EH (cell line): Measurements from ENCODE around the gene SEMA3B.
A peak's percentile ranks its signal among the peaks of the same experiment; 100 is the strongest.
"Not testable (repeated sequence)": the region's sequence is repeated elsewhere in the genome, so short reads cannot be mapped to it uniquely, and the experiment has no call there.

ENCODE experiments used
- DNase-seq: peaks from one replicate; pipeline ENCODE4 v3.0.0-alpha.2; 2015; ENCODE audit warnings: low read depth

The SEMA3B gene

DNA sequence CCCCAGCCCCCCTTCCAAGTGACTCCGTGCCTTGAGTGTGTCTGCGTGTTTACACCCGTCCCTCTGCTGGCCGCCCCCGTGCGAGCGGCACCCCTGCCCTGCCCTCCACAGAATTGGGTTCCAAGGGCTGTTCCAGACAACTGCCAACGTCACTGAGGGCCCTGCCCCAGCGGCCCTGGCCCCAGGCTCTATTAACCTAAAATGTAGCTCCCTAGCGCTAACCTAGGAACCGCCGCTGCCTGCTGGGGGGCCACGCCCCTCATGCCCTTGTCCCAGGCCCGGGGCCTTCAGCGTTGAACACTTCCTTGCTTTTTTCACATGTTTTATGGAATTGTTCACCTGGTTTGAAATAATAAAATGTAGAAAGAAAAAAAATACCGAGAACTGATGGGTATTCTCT lies 10.0 kb upstream of the SEMA3B start:
- DNase-seq: no peak

DNA sequence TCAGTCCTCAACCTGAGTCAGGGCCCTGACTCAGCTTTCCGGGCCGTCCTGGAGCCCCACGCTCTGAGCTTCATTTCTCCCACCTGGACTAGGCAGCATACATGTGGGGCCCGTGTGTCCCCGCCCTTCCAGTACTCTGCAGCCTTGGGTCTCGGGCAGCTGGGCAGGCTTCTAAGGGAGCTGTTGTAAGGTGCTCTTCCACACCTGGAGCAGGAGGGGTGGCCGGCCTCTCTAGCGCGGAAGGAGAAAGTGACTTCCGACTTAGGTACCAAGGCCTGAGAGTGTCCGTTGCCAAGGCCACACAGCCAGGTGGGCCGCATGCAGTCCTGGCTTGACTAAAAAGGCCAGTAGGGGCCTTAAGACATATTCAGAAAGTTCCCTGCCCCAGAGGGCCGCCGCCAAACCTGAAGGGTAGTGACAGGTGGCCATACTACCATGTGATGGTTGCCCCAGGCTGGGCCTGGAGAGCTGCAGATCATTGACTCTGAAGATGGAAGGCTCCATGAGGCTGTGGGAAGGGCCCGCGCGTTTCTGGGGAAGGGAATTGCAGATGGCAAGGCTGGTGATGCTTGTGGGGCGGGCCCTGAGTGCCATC lies 9.4 kb upstream of the SEMA3B start:
- no peak for DNase-seq

DNA sequence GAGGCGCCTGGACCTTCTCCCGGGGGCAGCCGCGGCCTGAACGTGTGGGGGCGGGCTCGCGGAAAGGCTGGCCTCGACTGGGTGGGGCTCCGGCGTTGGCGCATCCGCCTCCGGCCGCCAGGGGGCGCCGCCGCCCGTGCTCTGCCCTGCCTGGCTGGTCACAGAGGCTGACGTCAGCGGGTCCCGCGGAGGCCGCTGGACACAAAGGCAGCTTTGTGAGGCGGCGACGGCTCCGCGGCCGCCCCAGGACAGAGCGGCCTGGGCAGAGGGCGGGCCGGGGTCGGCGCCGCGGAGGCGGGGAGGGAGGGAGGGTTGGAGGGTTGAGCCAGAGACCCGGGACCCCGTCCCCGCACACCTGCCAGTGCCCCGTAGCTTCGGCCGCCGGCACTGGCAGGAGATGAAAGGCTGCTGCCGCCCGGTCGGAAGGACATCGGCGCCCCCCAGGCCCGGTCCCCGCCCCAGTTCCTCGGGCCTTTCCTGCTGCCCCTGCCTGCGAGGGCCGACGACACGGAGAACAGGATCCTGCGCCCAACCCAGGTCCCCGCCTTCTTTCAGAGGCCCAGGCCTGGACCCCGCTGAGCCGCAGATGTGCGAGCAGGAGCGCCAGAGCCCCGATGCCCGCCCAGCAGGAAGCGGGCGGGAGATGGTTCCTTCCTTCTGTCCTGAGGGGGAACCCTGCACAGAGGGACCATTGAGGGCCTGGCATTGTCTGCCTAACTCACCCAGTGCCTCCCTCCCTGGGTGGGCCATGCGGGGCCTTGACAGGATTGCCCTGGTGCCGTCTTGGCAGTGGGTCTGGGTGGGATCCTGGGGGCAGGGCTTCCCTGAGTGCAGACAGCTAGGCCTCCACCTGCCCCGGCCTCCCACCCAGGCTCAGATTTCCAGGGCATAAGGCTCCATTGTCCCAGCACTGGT lies 8.7 kb upstream of the SEMA3B start:
- DNase-seq: peak; percentile 91

DNA sequence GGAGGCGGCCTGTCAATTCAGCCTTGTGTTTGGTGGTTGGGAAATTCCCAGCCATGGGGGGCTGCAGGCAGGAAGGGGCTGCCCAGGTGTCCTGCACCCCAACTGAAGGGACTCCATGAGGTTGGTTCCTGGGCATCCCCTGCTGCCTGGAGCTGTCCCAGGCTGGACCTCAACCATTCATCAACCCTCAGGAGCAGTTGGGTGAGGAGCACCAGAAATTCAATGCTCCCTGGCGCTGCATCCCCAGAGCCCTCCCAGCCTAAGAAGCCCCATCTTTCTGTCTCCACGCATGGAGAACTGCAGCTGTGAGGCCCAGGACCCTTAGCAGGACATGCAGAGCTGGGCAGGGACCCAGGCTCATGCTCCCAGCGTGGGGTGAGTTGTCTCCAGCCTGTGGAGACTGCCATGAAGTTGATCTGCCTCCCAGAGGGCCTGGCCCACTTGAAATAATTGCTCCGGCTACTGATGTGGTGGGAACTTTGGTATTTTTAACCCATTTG lies 8.0 kb upstream of the SEMA3B start:
- no peak for DNase-seq

DNA sequence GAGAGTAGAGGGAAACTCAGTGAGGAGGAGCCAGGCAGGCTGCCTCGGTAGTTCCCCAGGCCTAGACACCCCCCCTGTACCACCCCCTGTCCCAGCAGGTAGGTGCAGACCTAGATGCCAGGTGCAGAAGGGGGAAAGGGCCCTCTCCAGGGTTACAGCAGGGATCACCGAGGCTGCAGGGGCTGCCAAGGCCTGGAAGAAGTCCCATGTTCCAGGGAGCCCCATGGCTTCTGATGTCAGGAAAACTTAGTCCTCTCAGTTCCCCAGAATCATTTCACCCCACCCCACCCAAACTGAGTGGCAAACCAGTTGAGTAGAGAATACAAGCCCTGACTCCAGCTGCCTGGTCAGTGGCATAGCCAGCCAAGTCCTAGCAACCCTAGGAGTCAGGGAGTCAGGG lies 7.4 kb upstream of the SEMA3B start:
- DNase-seq: no peak

DNA sequence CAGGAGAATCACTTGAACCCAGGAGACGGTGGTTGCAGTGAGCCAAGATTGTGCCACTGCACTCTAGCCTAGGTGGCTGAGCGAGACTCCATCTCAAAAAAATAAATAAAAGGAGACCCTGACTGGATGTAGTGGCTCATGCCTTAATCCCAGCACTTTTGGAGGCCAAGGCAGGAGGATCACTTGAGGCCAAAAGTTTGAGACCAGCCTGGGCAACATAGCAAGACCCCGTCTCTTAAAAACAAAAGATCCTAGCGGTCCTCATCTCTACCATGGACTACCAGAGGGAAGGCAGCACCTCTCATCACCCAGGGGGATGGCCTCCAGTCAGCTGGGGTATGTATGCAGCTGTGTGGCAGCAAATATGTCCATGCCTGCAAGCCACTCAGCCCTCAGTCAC lies 6.7 kb upstream of the SEMA3B start:
- not testable (repeated sequence) for DNase-seq

DNA sequence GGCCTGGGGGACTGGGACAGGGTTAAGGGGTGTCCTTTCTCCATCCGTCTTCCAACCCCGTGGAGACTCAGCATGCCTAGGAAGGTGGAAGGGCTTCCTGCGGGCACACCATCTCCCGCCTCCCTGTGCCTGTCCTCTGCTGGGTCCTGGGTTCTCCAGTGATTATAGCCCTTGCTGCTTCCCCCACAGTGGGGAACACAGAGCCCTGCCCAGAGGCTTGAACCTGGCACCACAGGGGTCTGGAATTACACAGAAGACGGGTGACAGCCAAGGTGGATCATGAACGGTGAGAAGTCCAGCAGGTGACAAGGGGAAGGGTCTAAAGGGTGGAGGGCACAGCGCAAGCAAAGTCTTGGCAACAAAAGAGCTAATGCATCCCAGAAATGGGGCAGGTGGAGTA lies 6.2 kb upstream of the SEMA3B start:
- DNase-seq: no peak

DNA sequence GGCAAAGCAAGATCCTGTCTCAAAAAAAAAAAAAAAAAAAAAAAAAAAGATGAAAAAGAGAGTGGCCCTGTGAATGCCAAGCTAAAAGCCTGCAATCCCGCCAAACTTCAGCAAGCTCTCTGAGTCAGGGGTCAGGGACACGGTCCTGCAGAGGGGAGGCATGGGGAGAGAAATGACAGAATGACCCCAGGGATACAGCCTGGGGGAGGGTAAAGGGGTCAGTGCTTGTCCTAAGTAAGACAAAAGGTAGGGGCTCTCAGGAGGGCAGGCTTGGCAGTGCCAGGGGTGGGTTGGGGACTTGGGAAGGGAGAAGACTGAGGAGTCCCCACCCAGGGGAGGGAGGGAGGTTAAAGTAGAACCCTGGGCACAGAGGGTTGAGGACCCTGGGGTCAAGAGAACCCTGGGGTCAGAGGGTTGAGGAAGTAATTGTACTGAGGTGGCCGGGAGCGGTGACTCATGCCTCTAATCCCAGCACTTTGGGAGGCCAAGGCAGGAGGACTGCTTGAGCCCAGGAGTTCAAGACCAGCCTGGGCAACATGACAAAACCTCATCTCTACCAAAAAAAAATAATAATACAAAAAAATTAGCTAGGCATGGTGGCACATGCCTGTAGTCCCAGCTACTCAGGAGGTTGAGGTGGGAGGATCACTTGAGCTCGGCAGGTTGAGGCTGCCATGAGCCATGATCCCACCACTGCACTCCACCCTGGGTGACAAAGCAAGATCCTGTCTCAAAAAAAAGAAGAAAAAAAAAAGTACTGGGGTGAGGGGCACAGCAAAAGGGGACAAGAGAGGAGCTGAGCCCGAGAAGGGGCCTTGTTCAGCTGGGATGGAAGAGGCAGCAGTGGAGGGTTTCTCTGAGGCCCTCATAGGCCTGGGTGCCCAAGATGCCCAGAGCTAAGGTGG lies 5.2 kb upstream of the SEMA3B start:
- DNase-seq: peak; percentile 57

DNA sequence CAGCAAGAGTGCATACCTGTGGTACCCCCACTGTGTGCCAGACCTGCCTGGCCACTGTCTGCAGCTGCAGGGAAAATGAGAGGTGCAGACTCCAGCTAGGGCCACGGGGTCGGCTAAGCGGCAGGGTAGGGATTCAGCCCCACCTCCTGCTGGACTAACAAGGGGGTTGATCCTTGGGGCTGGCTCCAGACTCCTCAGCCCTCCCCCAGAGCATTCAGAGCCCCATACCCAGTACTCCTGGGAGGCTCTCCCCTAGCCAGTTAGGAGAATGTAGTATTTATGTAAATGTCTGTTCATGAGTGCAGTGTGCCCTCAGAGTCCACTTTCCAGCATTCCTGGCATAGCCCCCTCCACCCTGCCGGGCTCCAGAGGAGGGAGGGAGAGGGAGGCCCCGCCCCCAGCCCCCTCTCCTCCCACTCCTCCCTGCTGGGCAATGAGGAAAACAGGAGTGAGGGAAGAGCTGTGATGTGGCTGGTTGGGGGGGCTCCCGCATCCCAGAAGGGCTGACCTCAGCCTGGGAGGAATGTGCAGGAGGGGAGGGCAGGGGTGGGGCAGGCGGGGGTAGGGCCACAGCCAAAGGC lies 4.5 kb upstream of the SEMA3B start:
- peak; percentile 99 for DNase-seq

DNA sequence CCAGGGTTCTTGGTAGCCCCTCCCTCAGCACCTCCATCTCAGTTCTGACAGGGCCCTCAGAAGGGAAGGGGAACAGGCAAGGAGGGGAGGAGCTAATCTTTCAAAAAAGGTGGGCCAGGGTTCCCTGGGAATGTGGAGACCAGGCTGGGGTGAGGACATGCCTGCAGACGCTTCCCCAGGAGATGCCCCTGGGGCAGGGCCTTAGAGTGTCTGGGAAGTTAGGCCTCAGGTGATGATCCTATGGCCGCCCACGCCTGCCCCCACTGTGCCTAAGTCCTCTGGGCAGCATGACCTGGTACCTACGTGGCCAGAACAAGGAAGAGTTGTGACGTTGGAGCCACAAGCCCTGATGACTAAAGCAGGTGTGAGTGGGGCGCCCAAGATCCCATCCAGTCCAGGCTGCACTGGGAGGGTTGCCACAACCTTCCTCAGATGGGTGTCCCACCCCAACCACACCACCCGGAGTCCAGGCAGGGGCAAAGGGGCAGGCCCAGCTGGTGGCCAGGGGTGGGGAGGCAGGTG lies 3.9 kb upstream of the SEMA3B start:
- DNase-seq: no peak

DNA sequence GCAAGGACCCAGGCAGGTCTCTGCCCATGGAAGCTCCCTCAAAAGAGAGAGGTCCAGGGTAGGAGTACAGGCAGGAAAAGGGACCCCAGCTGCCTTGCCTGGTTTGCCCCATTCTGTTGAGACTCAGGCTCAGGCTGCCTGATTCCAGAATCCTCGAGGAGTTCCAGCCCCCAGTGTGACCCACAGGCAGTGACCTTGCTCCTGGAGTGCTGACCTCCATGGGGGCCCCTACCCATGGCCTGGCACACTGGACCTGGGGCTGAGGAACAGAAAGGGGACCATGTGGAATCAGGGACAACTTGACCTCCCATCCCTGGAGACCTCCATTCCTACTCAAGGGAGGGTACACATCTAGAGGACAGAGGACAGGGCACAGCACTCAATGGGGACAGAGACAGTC lies 3.4 kb upstream of the SEMA3B start:
- no peak for DNase-seq

DNA sequence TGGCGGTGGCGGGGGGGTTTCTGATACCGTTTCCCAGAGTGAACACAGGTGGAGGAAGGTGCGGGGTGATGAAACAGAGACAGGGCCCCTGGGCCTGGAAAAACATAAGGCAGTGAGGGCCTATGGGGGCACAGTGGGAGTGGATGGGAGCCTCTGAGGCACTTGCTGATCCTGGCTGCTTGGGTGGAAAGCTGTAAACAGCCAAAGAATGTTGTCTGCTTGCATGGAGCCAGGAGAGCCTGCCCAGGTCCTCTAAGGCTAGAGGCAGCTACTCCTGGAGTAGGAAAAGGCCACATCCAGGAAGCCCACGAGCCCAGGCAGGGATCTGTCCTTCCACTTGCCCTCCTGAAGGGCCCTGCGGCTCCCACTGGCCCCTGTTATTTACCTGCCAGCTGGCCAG lies 2.9 kb upstream of the SEMA3B start:
- DNase-seq: peak; percentile 47

DNA sequence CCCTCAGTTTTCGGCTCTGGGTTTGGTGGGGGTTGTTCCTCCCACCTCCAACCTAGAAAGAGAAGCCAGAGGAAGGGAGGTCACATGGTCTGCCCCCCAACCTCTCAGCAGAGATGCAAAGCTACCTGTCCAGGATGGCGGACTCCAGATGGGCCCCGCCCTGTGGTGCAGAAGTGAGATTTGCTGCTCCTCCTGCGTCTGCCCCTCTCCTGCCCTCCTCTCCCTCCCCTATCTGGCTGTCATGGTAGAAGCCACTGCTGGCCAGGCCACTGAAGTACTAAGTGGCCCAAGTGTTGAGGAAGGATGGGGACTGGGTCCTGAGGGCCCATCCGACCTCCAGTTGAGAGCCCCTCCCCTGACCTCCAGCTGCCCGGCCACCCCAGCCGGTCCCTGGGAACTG lies 2.1 kb upstream of the SEMA3B start:
- no peak for DNase-seq

DNA sequence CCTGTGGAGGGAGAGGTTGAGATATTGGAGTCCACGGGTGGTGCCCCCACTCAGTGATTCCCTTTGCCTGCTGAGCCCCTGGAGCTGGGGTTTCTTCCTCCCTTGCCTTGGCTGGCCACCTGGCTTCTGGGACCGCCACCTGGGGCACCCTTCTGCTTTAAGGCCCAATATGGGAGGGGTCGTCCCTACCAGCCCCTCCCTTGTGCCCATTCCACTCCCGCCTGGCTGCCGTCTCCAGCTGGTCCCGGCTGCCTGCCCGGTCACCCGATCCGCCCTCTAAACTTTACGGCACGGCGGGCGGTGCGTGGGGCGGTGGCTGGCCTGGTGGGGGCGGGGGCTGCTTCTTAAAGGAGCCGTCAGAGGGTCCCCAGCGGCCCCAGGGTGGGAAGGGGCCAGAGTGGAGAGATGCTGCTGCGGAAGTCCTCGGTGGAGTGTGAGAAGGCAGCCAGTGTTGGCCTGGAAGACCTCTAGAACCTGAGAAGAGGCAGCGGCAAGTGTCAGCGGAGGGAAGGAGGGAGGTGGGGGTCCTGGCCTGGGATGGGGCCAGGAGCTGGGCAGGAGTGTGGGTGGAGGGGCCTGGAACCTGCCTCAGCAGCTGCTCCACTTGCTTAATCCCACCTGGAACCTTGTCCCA lies 1.6 kb upstream of the SEMA3B start:
- DNase-seq: peak; percentile 56

DNA sequence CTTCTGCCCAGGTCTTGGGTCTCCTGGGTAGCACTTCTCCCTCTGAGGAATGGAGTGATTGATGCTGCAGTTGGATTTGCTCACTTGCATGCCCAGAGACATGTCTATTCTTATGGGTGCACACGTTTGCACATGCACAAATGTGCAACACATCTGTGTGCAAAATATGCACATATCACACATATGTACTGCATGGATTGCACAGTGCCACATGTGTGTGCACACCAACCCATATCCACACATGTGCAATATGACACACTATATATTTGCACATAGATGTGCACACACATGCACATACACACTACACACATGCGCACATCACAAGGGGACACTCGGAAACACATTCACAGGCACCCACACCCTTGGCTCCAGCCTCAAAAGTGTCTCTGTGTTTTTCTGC lies 671 bp upstream of the SEMA3B start:
- DNase-seq: no peak

DNA sequence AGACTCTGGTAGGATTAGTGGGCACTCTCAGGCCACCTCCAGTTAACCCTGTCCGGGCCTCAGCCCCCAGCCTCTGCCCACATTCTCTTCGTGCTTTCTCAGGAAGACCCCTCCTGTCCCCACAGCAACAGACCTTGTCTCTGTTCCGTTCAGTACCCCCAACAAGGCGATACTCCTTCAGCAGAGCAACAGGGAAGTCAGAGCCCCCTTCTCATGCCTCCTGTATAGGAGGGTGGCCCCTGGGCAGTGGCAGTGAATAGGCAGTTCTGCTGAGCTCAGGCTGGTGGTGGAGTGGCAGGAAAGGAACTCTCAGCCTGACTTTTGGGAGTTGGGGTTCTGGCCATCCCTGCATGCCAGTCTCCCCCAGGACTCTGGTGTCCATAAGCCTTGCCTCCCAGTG lies 513 bp downstream of the SEMA3B start:
- no peak for DNase-seq

DNA sequence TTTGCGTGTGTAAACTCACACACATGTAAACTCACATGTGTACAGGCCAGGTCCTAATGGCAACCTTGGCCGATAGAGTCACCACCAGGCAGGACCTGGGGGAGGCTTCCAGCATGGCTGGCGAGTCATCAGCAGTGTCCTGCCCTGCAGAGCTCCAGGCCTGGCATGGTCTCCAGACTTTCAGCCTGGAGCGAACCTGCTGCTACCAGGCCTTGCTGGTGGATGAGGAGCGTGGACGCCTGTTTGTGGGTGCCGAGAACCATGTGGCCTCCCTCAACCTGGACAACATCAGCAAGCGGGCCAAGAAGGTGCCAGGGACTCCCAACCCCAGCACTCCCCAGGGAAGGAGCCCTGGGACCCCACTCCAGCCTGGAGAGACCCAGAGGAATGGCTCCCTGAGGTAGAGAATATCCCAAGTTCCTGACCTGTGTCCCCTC lies 1.0 kb downstream of the SEMA3B start:
- DNase-seq: peak; percentile 81

DNA sequence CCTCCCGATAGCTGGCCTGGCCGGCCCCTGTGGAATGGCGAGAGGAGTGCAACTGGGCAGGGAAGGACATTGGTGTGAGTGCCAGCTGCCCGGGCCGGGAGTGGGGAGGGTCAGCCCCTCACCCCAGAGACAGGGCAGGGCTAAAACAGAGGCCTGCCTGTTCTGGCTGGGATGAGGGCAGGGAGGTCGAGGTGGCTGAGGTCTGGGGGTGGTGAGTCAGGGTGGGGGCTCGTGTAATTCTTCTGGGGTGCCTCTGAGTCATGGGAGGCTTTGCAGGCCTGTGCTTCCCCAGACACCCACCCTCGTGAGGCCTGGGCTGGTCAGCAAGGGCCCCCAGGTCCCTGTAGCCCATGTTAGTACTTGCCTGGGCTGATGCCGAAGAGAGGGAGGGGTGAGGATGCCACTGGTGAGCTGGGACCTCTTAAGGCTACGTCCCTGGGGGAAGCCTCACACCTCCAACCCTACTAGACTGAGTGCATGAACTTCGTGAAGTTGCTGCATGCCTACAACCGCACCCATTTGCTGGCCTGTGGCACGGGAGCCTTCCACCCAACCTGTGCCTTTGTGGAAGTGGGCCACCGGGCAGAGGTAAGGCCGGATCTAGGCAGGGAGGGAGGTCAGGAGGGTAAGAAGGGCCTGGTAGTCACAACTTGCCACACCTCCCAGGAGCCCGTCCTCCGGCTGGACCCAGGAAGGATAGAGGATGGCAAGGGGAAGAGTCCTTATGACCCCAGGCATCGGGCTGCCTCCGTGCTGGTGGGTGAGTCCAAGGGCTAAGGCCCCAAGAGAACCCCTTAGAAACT lies 1.7 kb downstream of the SEMA3B start:
- DNase-seq: peak; percentile 39

DNA sequence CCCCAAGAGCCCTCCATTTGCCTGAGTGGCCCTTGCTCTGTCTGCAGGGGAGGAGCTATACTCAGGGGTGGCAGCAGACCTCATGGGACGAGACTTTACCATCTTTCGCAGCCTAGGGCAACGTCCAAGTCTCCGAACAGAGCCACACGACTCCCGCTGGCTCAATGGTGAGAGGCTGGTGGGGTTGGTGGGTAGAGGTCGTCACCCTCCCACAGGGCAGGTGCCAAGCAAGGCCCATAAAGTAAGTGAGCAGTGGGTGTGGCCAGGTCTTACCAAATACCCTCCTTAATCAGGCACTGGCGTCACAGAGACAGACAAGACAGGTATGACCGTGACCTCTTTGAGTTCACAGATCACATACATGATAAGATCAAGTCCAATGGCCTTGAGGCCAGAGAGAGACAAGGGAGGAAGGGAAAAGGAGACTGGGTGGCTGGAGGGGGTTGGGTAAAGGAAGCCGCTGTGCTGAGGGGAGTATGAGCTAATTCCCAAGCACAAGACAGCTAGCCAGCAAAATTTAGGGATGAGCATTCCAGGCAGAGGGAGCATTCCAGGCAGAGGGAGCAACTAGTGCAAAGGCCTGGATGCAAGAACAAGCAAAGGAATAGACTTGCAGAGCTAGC lies 2.5 kb downstream of the SEMA3B start:
- no peak for DNase-seq

DNA sequence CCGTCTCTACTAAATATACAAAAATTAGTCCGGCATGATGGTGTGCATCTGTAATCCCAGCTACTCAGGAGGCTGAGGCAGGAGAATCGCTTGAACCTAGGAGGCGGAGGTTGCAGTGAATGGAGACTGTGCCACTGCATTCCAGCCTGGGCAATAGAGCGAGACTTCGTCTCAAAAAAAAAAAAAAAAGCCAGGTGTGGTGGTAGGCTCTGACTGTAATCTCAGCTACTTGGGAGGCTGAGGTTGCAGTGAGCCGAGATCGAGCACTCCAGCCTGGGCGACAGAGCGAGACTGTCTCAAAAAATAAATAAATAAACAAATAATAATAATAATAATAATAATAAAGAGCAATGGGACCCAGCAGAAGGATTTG lies 3.6 kb downstream of the SEMA3B start:
- DNase-seq: not testable (repeated sequence)
